K562 (cell line): Measurements from ENCODE around the gene TRIM65. TPM values are rescaled to one million over a fixed set of nuclear protein-coding genes. Genes with fewer than 3 reads are reported as not detected.

Source experiments
- BACH1 ChIP-seq: fragments of 200-800 bp; sonication (Bioruptor generic); IDR thresholded peaks from 2 replicates; pipeline ENCODE4 v1.6.1; 2016; ENCODE audit warnings: missing genetic modification characterization, missing compliant biosample characterization
- BRCA1 ChIP-seq, 2 experiments: fragments of 450-650 bp in 1 of 2; sonication (generic) in 1 of 2; formaldehyde crosslinking in 1 of 2; IDR thresholded peaks; 2 replicates each; pipeline versions ENCODE4 v1.5.0 to v1.6.1; 2017 to 2020; ENCODE audit warnings: mild to moderate bottlenecking in 1 of 2, missing genetic modification reagents in 1 of 2
- BRF1 ChIP-seq: IDR thresholded peaks from 3 replicates; pipeline ENCODE4 v1.6.1; 2011; ENCODE audit warnings: borderline replicate concordance, mild to moderate bottlenecking; ENCODE audit not compliant: insufficient read length; ENCODE audit errors: extremely low read depth
- CCNT2 ChIP-seq: IDR thresholded peaks from 2 replicates; pipeline ENCODE4 v1.6.1; 2011; ENCODE audit warnings: borderline replicate concordance, low read depth, mild to moderate bottlenecking, moderate library complexity, mixed read lengths, low read length; ENCODE audit not compliant: insufficient read length; ENCODE audit errors: extremely low read depth
- FOSL1 ChIP-seq: fragments of 200-800 bp; sonication (Bioruptor generic); conservative IDR thresholded peaks from 2 replicates; pipeline ENCODE4 v1.6.1; 2016; ENCODE audit warnings: missing genetic modification characterization, missing compliant biosample characterization
- HDAC3 ChIP-seq: fragments of 450-650 bp; IDR thresholded peaks from 2 replicates; pipeline ENCODE4 v1.6.1; 2018; ENCODE audit warnings: borderline replicate concordance, mild to moderate bottlenecking, moderate library complexity; ENCODE audit not compliant: partially characterized antibody
- HNRNPK ChIP-seq: fragments of 200-400 bp; formaldehyde crosslinking; IDR thresholded peaks from one replicate; pipeline ENCODE4 v1.6.1; 2018; ENCODE audit warnings: mild to moderate bottlenecking, low read depth, low read length; ENCODE audit not compliant: poor library complexity, severe bottlenecking
- LEF1 ChIP-seq: fragments of 450-650 bp; IDR thresholded peaks from 2 replicates; pipeline ENCODE4 v1.6.1; 2016; ENCODE audit warnings: mild to moderate bottlenecking
- NBN ChIP-seq: fragments of 450-650 bp; IDR thresholded peaks from 2 replicates; pipeline ENCODE4 v1.6.1; 2016; ENCODE audit warnings: low read depth, mild to moderate bottlenecking
- NFIC ChIP-seq: fragments of 450-650 bp; IDR thresholded peaks from 2 replicates; pipeline ENCODE4 v1.6.1; 2017; ENCODE audit warnings: mild to moderate bottlenecking, inconsistent platforms
- PRMT5 ChIP-seq: sonication (generic); formaldehyde crosslinking; IDR thresholded peaks from 2 replicates; pipeline ENCODE4 v1.5.0; 2020; ENCODE audit warnings: missing genetic modification reagents
- RUNX1 ChIP-seq: sonication (generic); IDR thresholded peaks from 2 replicates; pipeline ENCODE4 v1.6.1; 2016; ENCODE audit warnings: antibody characterized with exemption, low read depth
- TRIM28 ChIP-seq: fragments of 450-650 bp; IDR thresholded peaks from 2 replicates; pipeline ENCODE4 v1.6.1; 2017
- WHSC1 ChIP-seq: IDR thresholded peaks from one replicate; pipeline ENCODE4 v1.6.1; 2012; ENCODE audit warnings: low read length, control low read depth, inconsistent platforms
- polyA plus RNA-seq, 8 experiments: library from polyadenylated mRNA; depleted of rRNA in 4 of 8; stranded (reverse) in 5 of 8; unstranded in 3 of 8; fragments of >200 nt; fragmentation: Nextera tagmentation in 2 of 8; fragmentation: Illumina TruSeq in 1 of 8; extraction: Ambion mirVana in 2 of 8; extraction: Trizol in 1 of 8; gene quantifications; 2 replicates each; pipeline versions ENCODE4 v1.2.1 to v1.2.3, GENCODE V29; 2011 to 2014; ENCODE audit warnings: inconsistent platforms in 1 of 8, missing spikeins in 1 of 8
- total RNA-seq, 7 experiments: library from RNA; depleted of rRNA in 6 of 7; stranded (reverse); fragments of >200 nt in 6 of 7; fragmentation: Illumina TruSeq in 2 of 7; extraction: Trizol in 2 of 7; gene quantifications; 2 replicates each; pipeline versions ENCODE4 v1.2.1 to v1.2.3, GENCODE V29; 2011 to 2021; ENCODE audit warnings: low replicate concordance in 1 of 7
- TF ChIP-seq, protein P1 (sequence below): fragments of 250-450 bp; sonication (Bioruptor Pico); IDR thresholded peaks from 2 replicates; pipeline ENCODE4 v1.9.0; 2021; ENCODE audit warnings: mild to moderate bottlenecking
- TF ChIP-seq, protein P2 (sequence below): fragments of 450-650 bp; formaldehyde crosslinking; IDR thresholded peaks from 2 replicates; pipeline ENCODE4 v1.4.0; 2020; ENCODE audit warnings: mild to moderate bottlenecking, moderate library complexity
- TF ChIP-seq, protein P3 (sequence below): sonication (generic); formaldehyde crosslinking; IDR thresholded peaks from 2 replicates; pipeline ENCODE4 v1.8.1; 2023; ENCODE audit warnings: missing genetic modification reagents, mild to moderate bottlenecking, borderline replicate concordance
- TF ChIP-seq, protein P4 (sequence below), 2 experiments: fragments of 450-650 bp in 1 of 2; sonication (generic) in 1 of 2; formaldehyde crosslinking; conservative IDR thresholded peaks; 2 replicates each; pipeline versions ENCODE4 v1.4.0 to v1.8.1; 2020 to 2022; ENCODE audit warnings: mild to moderate bottlenecking in 1 of 2, missing genetic modification reagents in 1 of 2
- TF ChIP-seq, protein P5 (sequence below): fragments of 450-650 bp; conservative IDR thresholded peaks from 2 replicates; pipeline ENCODE4 v1.6.1; 2016; ENCODE audit warnings: missing genetic modification characterization, low read depth, mild to moderate bottlenecking, missing compliant biosample characterization, moderate library complexity

TRIM65 gene
- total and polyA plus RNA-seq, 9 of the 15 experiments (the other 6 are each of a cell fraction or from before 2014, with no cell fraction given) = 2.8 to 45.7 (median 22.9) TPM

DNA sequence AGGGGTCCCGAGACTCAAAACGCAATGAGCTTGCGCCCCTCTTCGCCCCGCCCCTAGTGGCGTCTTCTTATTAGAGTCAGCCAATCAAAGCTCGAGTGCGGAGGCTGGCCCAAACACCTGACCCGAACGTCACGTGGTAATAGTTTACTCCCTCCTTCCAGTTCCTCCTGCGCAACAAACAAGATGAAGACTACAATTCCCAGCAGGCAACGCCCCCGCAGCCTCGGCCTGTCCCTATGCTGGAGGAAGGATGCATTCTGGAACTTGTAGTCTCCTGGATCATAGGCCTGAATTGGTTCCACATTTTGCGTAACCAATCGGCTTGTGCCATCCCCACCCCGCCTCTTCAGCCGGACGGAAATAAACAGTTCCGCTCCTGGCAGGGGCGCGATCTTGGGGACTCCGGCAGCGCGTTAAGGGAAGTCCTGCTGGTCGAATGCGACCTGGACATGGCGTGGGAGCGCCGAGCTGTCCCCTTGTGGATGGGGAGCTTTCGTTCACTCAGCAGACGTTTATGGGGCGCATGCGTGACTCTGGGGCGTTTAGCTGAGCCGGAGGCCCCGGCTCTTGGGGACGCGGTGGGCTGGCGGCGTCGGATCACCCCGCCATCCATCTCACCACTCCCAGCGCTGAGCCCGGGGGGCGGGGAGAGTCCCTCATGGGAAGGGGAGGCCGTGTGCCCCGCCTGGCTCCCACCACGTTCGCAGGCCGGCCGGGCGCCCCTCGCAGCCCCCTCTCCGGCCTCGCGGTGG lies 41.3 kb downstream of the TRIM65 start, which contains the start of gene WBP2 (continued):
- no peak for TF ChIP-seq RUNX1
- TF ChIP-seq, protein P1, sequence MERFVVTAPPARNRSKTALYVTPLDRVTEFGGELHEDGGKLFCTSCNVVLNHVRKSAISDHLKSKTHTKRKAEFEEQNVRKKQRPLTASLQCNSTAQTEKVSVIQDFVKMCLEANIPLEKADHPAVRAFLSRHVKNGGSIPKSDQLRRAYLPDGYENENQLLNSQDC (CRISPR knock-in tag) = no peak
- TF ChIP-seq, protein P2, sequence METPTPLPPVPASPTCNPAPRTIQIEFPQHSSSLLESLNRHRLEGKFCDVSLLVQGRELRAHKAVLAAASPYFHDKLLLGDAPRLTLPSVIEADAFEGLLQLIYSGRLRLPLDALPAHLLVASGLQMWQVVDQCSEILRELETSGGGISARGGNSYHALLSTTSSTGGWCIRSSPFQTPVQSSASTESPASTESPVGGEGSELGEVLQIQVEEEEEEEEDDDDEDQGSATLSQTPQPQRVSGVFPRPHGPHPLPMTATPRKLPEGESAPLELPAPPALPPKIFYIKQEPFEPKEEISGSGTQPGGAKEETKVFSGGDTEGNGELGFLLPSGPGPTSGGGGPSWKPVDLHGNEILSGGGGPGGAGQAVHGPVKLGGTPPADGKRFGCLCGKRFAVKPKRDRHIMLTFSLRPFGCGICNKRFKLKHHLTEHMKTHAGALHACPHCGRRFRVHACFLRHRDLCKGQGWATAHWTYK (CRISPR knock-in tag) = peak; percentile 85
- TF ChIP-seq, protein P3, sequence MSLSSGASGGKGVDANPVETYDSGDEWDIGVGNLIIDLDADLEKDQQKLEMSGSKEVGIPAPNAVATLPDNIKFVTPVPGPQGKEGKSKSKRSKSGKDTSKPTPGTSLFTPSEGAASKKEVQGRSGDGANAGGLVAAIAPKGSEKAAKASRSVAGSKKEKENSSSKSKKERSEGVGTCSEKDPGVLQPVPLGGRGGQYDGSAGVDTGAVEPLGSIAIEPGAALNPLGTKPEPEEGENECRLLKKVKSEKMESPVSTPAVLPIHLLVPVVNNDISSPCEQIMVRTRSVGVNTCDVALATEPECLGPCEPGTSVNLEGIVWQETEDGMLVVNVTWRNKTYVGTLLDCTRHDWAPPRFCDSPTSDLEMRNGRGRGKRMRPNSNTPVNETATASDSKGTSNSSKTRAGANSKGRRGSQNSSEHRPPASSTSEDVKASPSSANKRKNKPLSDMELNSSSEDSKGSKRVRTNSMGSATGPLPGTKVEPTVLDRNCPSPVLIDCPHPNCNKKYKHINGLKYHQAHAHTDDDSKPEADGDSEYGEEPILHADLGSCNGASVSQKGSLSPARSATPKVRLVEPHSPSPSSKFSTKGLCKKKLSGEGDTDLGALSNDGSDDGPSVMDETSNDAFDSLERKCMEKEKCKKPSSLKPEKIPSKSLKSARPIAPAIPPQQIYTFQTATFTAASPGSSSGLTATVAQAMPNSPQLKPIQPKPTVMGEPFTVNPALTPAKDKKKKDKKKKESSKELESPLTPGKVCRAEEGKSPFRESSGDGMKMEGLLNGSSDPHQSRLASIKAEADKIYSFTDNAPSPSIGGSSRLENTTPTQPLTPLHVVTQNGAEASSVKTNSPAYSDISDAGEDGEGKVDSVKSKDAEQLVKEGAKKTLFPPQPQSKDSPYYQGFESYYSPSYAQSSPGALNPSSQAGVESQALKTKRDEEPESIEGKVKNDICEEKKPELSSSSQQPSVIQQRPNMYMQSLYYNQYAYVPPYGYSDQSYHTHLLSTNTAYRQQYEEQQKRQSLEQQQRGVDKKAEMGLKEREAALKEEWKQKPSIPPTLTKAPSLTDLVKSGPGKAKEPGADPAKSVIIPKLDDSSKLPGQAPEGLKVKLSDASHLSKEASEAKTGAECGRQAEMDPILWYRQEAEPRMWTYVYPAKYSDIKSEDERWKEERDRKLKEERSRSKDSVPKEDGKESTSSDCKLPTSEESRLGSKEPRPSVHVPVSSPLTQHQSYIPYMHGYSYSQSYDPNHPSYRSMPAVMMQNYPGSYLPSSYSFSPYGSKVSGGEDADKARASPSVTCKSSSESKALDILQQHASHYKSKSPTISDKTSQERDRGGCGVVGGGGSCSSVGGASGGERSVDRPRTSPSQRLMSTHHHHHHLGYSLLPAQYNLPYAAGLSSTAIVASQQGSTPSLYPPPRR (CRISPR knock-in tag) = peak; percentile 36; the same call in 1 of the 2 replicates
- TF ChIP-seq, protein P4, sequence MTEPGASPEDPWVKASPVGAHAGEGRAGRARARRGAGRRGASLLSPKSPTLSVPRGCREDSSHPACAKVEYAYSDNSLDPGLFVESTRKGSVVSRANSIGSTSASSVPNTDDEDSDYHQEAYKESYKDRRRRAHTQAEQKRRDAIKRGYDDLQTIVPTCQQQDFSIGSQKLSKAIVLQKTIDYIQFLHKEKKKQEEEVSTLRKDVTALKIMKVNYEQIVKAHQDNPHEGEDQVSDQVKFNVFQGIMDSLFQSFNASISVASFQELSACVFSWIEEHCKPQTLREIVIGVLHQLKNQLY (CRISPR knock-in tag; conservative IDR thresholded peaks at IDR 0.05) = 0 out of 4 replicates have a peak, but pooled peaks of 1 of the 2 experiments have one; percentile 79
- peak; percentile 33; the same call in 1 of the 2 replicates for TF ChIP-seq FOSL1 (tag)
- TF ChIP-seq, protein P5, sequence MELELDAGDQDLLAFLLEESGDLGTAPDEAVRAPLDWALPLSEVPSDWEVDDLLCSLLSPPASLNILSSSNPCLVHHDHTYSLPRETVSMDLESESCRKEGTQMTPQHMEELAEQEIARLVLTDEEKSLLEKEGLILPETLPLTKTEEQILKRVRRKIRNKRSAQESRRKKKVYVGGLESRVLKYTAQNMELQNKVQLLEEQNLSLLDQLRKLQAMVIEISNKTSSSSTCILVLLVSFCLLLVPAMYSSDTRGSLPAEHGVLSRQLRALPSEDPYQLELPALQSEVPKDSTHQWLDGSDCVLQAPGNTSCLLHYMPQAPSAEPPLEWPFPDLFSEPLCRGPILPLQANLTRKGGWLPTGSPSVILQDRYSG (tag) = no peak
- TF ChIP-seq WHSC1 = no peak
- no peak for TF ChIP-seq BRF1
- TF ChIP-seq CCNT2 = peak; percentile 70
- peak; percentile 99 for TF ChIP-seq HDAC3
- TF ChIP-seq NFIC = peak; percentile 22; the same call in 1 of the 2 replicates
- TF ChIP-seq LEF1 = no peak
- no peak for TF ChIP-seq BRCA1 (IDR thresholded peaks at IDR 0.05)
- TF ChIP-seq BRCA1 (CRISPR knock-in tag; IDR thresholded peaks at IDR 0.05) = no peak
- peak; percentile 84; the same call in 1 of the 2 replicates for TF ChIP-seq BACH1 (tag)
- TF ChIP-seq NBN = no peak
- TF ChIP-seq PRMT5 = no peak
- TF ChIP-seq TRIM28 = peak; percentile 23; the same call in 1 of the 2 replicates
- no peak for TF ChIP-seq HNRNPK
